GM12892 (cell line): ENCODE measurements around the gene YBX2.

Experiments
- POLR2A ChIP-seq: IDR thresholded peaks from 2 replicates; pipeline ENCODE4 v1.6.1; 2011; ENCODE audit warnings: low read depth, low read length, control low read depth
- POLR2AphosphoS5 ChIP-seq: IDR thresholded peaks from 2 replicates; pipeline ENCODE4 v1.6.1; 2011; ENCODE audit warnings: low read depth, low read length, control low read depth

GRCh38 chr17:7330638-7331015, 36.2 kb upstream of the YBX2 start:
- TF ChIP-seq POLR2AphosphoS5: no peak
- TF ChIP-seq POLR2A: no peak
